ENCODE data around the gene MKI67. TPM values are rescaled to one million over a fixed set of nuclear protein-coding genes. Genes with fewer than 3 reads are reported as not detected.

Gene MKI67
- polyA plus RNA-seq, 1 donor from 2014 or later: 0.16 TPM

DNA sequence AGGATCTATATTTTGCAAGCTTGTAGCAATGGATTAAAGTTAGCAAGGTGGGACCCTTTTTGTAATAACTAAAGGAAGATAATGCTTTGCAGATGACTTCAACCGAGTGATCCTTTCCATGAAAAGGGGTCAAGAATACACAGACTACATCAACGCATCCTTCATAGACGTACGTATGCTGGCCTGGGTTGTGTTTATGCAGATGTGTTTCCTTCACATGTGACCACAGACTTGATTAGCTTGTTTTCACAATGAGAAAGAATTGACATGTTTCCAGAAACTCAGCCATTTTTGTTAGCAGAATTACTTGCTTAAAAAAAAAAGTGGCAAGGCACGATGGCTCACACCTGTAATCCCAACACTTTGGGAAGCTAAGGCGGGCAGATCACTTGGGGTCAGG, 54.2 kb downstream of the MKI67 start:
- no peaks in the 10 kb centered on the region for H3K27me3 ChIP-seq (ENCODE audit: insufficient read depth, low read depth, low read length)
- TF ChIP-seq TAF1 (IDR thresholded peaks at IDR 0.05; ENCODE audit: low read depth) (no peak), EP300 (conservative IDR thresholded peaks at IDR 0.05; ENCODE audit: poor library complexity, severe bottlenecking) (no peak), MXI1 (conservative IDR thresholded peaks at IDR 0.05; ENCODE audit: poor library complexity, severe bottlenecking) (no peak), SMC3 (conservative IDR thresholded peaks at IDR 0.05; ENCODE audit: poor library complexity) (no peak), RAD21 (conservative IDR thresholded peaks at IDR 0.05) (no peak), EZH2 (IDR thresholded peaks at IDR 0.05; ENCODE audit: borderline replicate concordance, insufficient read depth, low read length, poor library complexity, severe bottlenecking) (no peak), POLR2AphosphoS5 (IDR thresholded peaks at IDR 0.05) (no peak), REST (IDR thresholded peaks at IDR 0.05; ENCODE audit: borderline replicate concordance) (no peak)
- TF ChIP-seq, protein P1, sequence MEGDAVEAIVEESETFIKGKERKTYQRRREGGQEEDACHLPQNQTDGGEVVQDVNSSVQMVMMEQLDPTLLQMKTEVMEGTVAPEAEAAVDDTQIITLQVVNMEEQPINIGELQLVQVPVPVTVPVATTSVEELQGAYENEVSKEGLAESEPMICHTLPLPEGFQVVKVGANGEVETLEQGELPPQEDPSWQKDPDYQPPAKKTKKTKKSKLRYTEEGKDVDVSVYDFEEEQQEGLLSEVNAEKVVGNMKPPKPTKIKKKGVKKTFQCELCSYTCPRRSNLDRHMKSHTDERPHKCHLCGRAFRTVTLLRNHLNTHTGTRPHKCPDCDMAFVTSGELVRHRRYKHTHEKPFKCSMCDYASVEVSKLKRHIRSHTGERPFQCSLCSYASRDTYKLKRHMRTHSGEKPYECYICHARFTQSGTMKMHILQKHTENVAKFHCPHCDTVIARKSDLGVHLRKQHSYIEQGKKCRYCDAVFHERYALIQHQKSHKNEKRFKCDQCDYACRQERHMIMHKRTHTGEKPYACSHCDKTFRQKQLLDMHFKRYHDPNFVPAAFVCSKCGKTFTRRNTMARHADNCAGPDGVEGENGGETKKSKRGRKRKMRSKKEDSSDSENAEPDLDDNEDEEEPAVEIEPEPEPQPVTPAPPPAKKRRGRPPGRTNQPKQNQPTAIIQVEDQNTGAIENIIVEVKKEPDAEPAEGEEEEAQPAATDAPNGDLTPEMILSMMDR (IDR thresholded peaks at IDR 0.05; ENCODE audit: poor library complexity, severe bottlenecking): no peak
- no peaks in the 10 kb centered on the region for H3K9me3 ChIP-seq (ENCODE audit: low read length)

DNA sequence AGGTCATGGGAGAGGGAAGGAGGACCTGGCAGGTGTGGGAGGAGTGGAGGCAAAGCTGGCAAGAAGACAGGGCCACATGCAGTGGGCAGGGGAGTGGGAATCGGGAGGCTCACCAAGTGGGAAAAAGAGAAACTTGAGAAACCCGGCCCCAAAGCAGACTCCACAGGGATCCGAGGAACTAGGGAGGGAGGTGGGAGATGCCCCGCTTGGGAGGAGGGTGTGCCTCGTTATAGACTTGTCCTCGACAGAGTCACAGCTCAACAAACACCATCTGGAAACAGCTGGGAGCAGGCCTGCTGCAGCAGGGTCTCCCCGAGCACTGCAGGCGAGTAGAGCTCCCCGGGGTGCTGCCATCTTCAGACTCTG, 54.8 kb downstream of the MKI67 start:
- Histone ChIP-seq H3K79me2 (replicated peaks; ENCODE audit: insufficient read depth, low read length) (no peaks in the 10 kb centered on the region), H3K27ac (ENCODE audit: low read length) (no peak overlapping the region), H4K20me1 (ENCODE audit: insufficient read depth) (no peaks in the 10 kb centered on the region), H3K9me3 (ENCODE audit: low read length) (no peaks in the 10 kb centered on the region), H3K4me3 (ENCODE audit: low read length) (no peak overlapping the region), H3K27me3 (ENCODE audit: insufficient read depth, low read depth, low read length) (no peaks in the 10 kb centered on the region), H2AFZ (ENCODE audit: low read depth, low read length) (no peak overlapping the region), H3F3A (ENCODE audit: insufficient read depth, low read length, poor library complexity, severe bottlenecking) (no peaks in the 10 kb centered on the region), H3K36me3 (ENCODE audit: insufficient read depth, low read length) (no peaks in the 10 kb centered on the region), H3K4me2 (ENCODE audit: low read length) (no peak overlapping the region), H3K9ac (ENCODE audit: low read length) (no peak overlapping the region), H3K9me2 (ENCODE audit: insufficient read depth, low read length) (no peaks in the 10 kb centered on the region)
- no peak for TF ChIP-seq POLR2AphosphoS5 (IDR thresholded peaks at IDR 0.05)
- no peak for TF ChIP-seq EZH2 (IDR thresholded peaks at IDR 0.05; ENCODE audit: borderline replicate concordance, insufficient read depth, low read length, poor library complexity, severe bottlenecking)
- TF ChIP-seq REST (IDR thresholded peaks at IDR 0.05; ENCODE audit: borderline replicate concordance): no peak
- TF ChIP-seq EP300 (conservative IDR thresholded peaks at IDR 0.05; ENCODE audit: poor library complexity, severe bottlenecking): no peak
- TF ChIP-seq RAD21 (conservative IDR thresholded peaks at IDR 0.05): no peak
- TF ChIP-seq, protein P1 (IDR thresholded peaks at IDR 0.05; ENCODE audit: poor library complexity, severe bottlenecking): no peak
- TF ChIP-seq MXI1 (conservative IDR thresholded peaks at IDR 0.05; ENCODE audit: poor library complexity, severe bottlenecking): no peak
- no peak for TF ChIP-seq SMC3 (conservative IDR thresholded peaks at IDR 0.05; ENCODE audit: poor library complexity)
- no peak for TF ChIP-seq TAF1 (IDR thresholded peaks at IDR 0.05; ENCODE audit: low read depth)

More for the DNA sequence above, 54.2 kb downstream of the MKI67 start:
- Histone ChIP-seq H3K4me2 (ENCODE audit: low read length) (no peak overlapping the region), H3K9ac (ENCODE audit: low read length) (no peak overlapping the region), H3K79me2 (replicated peaks; ENCODE audit: insufficient read depth, low read length) (no peaks in the 10 kb centered on the region), H3K36me3 (ENCODE audit: insufficient read depth, low read length) (no peaks in the 10 kb centered on the region), H2AFZ (ENCODE audit: low read depth, low read length) (no peak overlapping the region), H3K4me3 (ENCODE audit: low read length) (no peak overlapping the region), H3K27ac (ENCODE audit: low read length) (no peak overlapping the region), H4K20me1 (ENCODE audit: insufficient read depth) (no peaks in the 10 kb centered on the region), H3F3A (ENCODE audit: insufficient read depth, low read length, poor library complexity, severe bottlenecking) (no peaks in the 10 kb centered on the region), H3K9me2 (ENCODE audit: insufficient read depth, low read length) (no peaks in the 10 kb centered on the region)
